Skin epidermis (tissue), 12 donors: ENCODE measurements around the gene PARD3.

Experiments
- H3K27ac ChIP-seq, 21 experiments: fragments of 200-600 bp; sonication (generic) in 11 of 21; one replicate each; pipeline ENCODE4 v1.5.0; 2020; ENCODE audit warnings: mild to moderate bottlenecking in 3 of 21, inconsistent platforms in 2 of 21, moderate library complexity in 2 of 21
- H3K4me3 ChIP-seq, 7 experiments: fragments of 200-600 bp; sonication (generic) in 2 of 7; one replicate each; pipeline ENCODE4 v1.5.0; 2020; ENCODE audit warnings: inconsistent platforms in 2 of 7, mild to moderate bottlenecking in 2 of 7, moderate library complexity in 1 of 7

The PARD3 gene

GRCh38 chr10:34677132-34677531 is 138.0 kb downstream of the PARD3 start:
- Histone ChIP-seq H3K27ac (no peak overlapping the region), H3K4me3 (no peak overlapping the region)

- no peak overlapping the region for H3K27ac ChIP-seq
- H3K4me3 ChIP-seq: no peak overlapping the region
Measured at GRCh38 chr10:34674176-34674575, 140.9 kb downstream of the PARD3 start.

- Histone ChIP-seq H3K4me3 (no peak overlapping the region), H3K27ac (no peak overlapping the region)
Measured at GRCh38 chr10:34670081-34670480, 145.0 kb downstream of the PARD3 start.

GRCh38 chr10:34669079-34669478 is 146.0 kb downstream of the PARD3 start:
- Histone ChIP-seq H3K27ac (no peak overlapping the region), H3K4me3 (no peak overlapping the region)

GRCh38 chr10:34667177-34667576 is 147.9 kb downstream of the PARD3 start:
- Histone ChIP-seq H3K4me3 (no peak overlapping the region), H3K27ac (peak overlapping the region in 1 of 21 experiments; percentile 14)

GRCh38 chr10:34666008-34666704 is 148.9 kb downstream of the PARD3 start:
- Histone ChIP-seq H3K27ac (peak overlapping the region in 2 of 21 experiments; percentile 8 to 14), H3K4me3 (no peak overlapping the region)

- Histone ChIP-seq H3K4me3 (no peak overlapping the region), H3K27ac (peak overlapping the region in 3 of 21 experiments; percentile 8 to 43 (median 24))
Measured at GRCh38 chr10:34664706-34665105, 150.4 kb downstream of the PARD3 start.

- no peak overlapping the region for H3K4me3 ChIP-seq
- H3K27ac ChIP-seq: no peak overlapping the region
Measured at GRCh38 chr10:34661580-34661979, 153.5 kb downstream of the PARD3 start.

GRCh38 chr10:34658934-34659333 is 156.2 kb downstream of the PARD3 start:
- Histone ChIP-seq H3K4me3 (no peak overlapping the region), H3K27ac (no peak overlapping the region)

- Histone ChIP-seq H3K4me3 (no peak overlapping the region), H3K27ac (no peak overlapping the region)
Measured at GRCh38 chr10:34656661-34657060, 158.4 kb downstream of the PARD3 start.

GRCh38 chr10:34655286-34656170 is 159.6 kb downstream of the PARD3 start:
- Histone ChIP-seq H3K27ac (no peak overlapping the region), H3K4me3 (no peak overlapping the region)

- H3K4me3 ChIP-seq: no peak overlapping the region
- H3K27ac ChIP-seq: no peak overlapping the region
Measured at GRCh38 chr10:34654211-34654610, 160.9 kb downstream of the PARD3 start.

GRCh38 chr10:34653530-34653929 is 161.6 kb downstream of the PARD3 start:
- H3K4me3 ChIP-seq: no peak overlapping the region

GRCh38 chr10:34651416-34652195 is 163.5 kb downstream of the PARD3 start:
- Histone ChIP-seq H3K4me3 (no peak overlapping the region), H3K27ac (peak overlapping the region in 1 of 21 experiments; percentile 5)

More at GRCh38 chr10:34653530-34653929, 161.6 kb downstream of the PARD3 start:
- no peak overlapping the region for H3K27ac ChIP-seq

GRCh38 chr10:34650156-34650555 is 164.9 kb downstream of the PARD3 start:
- H3K4me3 ChIP-seq: no peak overlapping the region

GRCh38 chr10:34649385-34649784 is 165.7 kb downstream of the PARD3 start:
- no peak overlapping the region for H3K4me3 ChIP-seq
- no peak overlapping the region for H3K27ac ChIP-seq

More at GRCh38 chr10:34650156-34650555, 164.9 kb downstream of the PARD3 start:
- no peak overlapping the region for H3K27ac ChIP-seq

GRCh38 chr10:34648919-34649318 is 166.2 kb downstream of the PARD3 start:
- Histone ChIP-seq H3K4me3 (no peak overlapping the region), H3K27ac (no peak overlapping the region)

- Histone ChIP-seq H3K4me3 (no peak overlapping the region), H3K27ac (no peak overlapping the region)
Measured at GRCh38 chr10:34647875-34648865, 166.9 kb downstream of the PARD3 start.

GRCh38 chr10:34647160-34647559 is 167.9 kb downstream of the PARD3 start:
- Histone ChIP-seq H3K4me3 (no peak overlapping the region), H3K27ac (no peak overlapping the region)
